HepG2 (cell line): ENCODE measurements around the gene KIRREL3. TPM values are rescaled to one million over a fixed set of nuclear protein-coding genes. Genes with fewer than 3 reads are reported as not detected.

Experiments
- ATAC-seq: fragments of 200-7000 bp; cut with Tn5 transposase; 3 replicates; pipeline ENCODE4 v1.9.1; 2020; ENCODE audit warnings: mild to moderate bottlenecking, moderate library complexity
- BruUV-seq: library from RNA; stranded (reverse); fragments of 400-500 nt; replicated peaks from 2 replicates; lab custom pipeline; 2021; lab: Mats Ljungman, UMichigan
- CTCF ChIA-PET: fragments of 300-600 bp; formaldehyde crosslinking; extraction: SDS; loops from one replicate; lab custom pipeline; 2021; ENCODE audit warnings: low total read pairs, inconsistent platforms, low intra/inter-chr PET ratio; lab: Yijun Ruan, JAX
- POLR2A ChIA-PET: fragments of 350-600 bp; sonication (Branson Sonifier 250); formaldehyde crosslinking; loops from one replicate; lab custom pipeline; 2020; ENCODE audit warnings: antibody characterized with exemption, inconsistent platforms; lab: Yijun Ruan, JAX
- DNase-seq: peaks from one replicate; pipeline ENCODE4 v3.0.0-alpha.2; 2015; ENCODE audit warnings: low spot score
- FAIRE-seq: peaks from 3 replicates; lab custom pipeline; 2011; peaks lifted over from hg19 to GRCh38; lab: Jason Lieb, UNC
- H2AFZ ChIP-seq: one replicate; pipeline ENCODE4 v1.6.1; 2011; ENCODE audit warnings: low read length, inconsistent platforms
- H3K27ac ChIP-seq: fragments of 300-600 bp; 3 replicates; pipeline ENCODE4 v1.8.0; 2011; ENCODE audit warnings: mixed run types, mild to moderate bottlenecking, mixed read lengths, low read length, inconsistent platforms; ENCODE audit not compliant: insufficient read depth; ENCODE audit errors: extremely low read length
- H3K27me3 ChIP-seq, 2 experiments: fragments of 200-600 bp in 1 of 2; 2 replicates in 1 of 2; 3 replicates in 1 of 2; pipeline versions ENCODE4 v1.6.0 to v1.8.0; 2011; ENCODE audit warnings: low read length in 2 of 2, mild to moderate bottlenecking in 2 of 2, moderate library complexity in 2 of 2, inconsistent platforms in 1 of 2; ENCODE audit not compliant: insufficient read depth in 2 of 2, control insufficient read depth in 1 of 2
- H3K36me3 ChIP-seq, 2 experiments: fragments of 200-600 bp in 1 of 2; replicated peaks in 1 of 2; 2 replicates in 1 of 2; 3 replicates in 1 of 2; pipeline versions ENCODE4 v1.5.1 to v1.8.0; 2011; ENCODE audit warnings: low read length in 2 of 2, inconsistent platforms in 1 of 2; ENCODE audit not compliant: insufficient read depth in 2 of 2, control insufficient read depth in 1 of 2
- H3K4me1 ChIP-seq: 2 replicates; pipeline ENCODE4 v1.5.1; 2012; ENCODE audit warnings: low read length, inconsistent platforms; ENCODE audit not compliant: insufficient read depth
- H3K4me2 ChIP-seq: 2 replicates; pipeline ENCODE4 v1.6.0; 2011; ENCODE audit warnings: low read depth, low read length, inconsistent platforms
- H3K4me3 ChIP-seq, 3 experiments: fragments of 200-600 bp in 1 of 3; sonication (generic), shearing (Covaris generic) in 1 of 3; replicated peaks in 1 of 3; 2 replicates each; pipeline ENCODE4 v1.5.1; 2011 to 2016; ENCODE audit warnings: low read length in 3 of 3, inconsistent platforms in 2 of 3, low read depth in 2 of 3, mild to moderate bottlenecking in 2 of 3, control low read depth in 1 of 3, mixed read lengths in 1 of 3; ENCODE audit not compliant: insufficient read depth in 1 of 3
- H3K79me2 ChIP-seq: one replicate; pipeline ENCODE4 v1.6.1; 2011; ENCODE audit warnings: low read length, inconsistent platforms; ENCODE audit not compliant: insufficient read depth
- H3K9ac ChIP-seq: 2 replicates; pipeline ENCODE4 v1.6.0; 2011; ENCODE audit warnings: mild to moderate bottlenecking, low read depth, low read length, inconsistent platforms; ENCODE audit not compliant: insufficient read depth
- H3K9me3 ChIP-seq: 2 replicates; pipeline ENCODE4 v1.5.1; 2012; ENCODE audit warnings: mild to moderate bottlenecking, low read length
- H4K20me1 ChIP-seq: 2 replicates; pipeline ENCODE4 v1.6.0; 2011; ENCODE audit warnings: inconsistent platforms, mild to moderate bottlenecking, low read length, moderate library complexity; ENCODE audit not compliant: insufficient read depth
- DNMT3B ChIP-seq: conservative IDR thresholded peaks from 2 replicates; pipeline ENCODE4 v1.6.1; 2016; ENCODE audit warnings: missing biosample characterization, control low read depth
- GATAD2A ChIP-seq: IDR thresholded peaks from 2 replicates; pipeline ENCODE4 v1.6.1; 2016
- MAFG ChIP-seq: sonication (generic); formaldehyde crosslinking; IDR thresholded peaks from 2 replicates; pipeline ENCODE4 v1.5.1; 2020; ENCODE audit warnings: mild to moderate bottlenecking, missing genetic modification reagents
- NFRKB ChIP-seq: fragments of 450-650 bp; IDR thresholded peaks from 2 replicates; pipeline ENCODE4 v1.6.1; 2017
- SMAD3 ChIP-seq: sonication (generic); formaldehyde crosslinking; IDR thresholded peaks from 2 replicates; pipeline ENCODE4 v1.4.0; 2020; ENCODE audit warnings: missing genetic modification reagents
- SNAI1 ChIP-seq: sonication (generic); formaldehyde crosslinking; IDR thresholded peaks from 2 replicates; pipeline ENCODE4 v1.5.0; 2020; ENCODE audit warnings: mild to moderate bottlenecking, missing genetic modification reagents, borderline replicate concordance
- SP2 ChIP-seq: sonication (generic); formaldehyde crosslinking; IDR thresholded peaks from 2 replicates; pipeline ENCODE4 v1.5.1; 2020; ENCODE audit warnings: mild to moderate bottlenecking, missing genetic modification reagents
- ZNF143 ChIP-seq: sonication (generic); formaldehyde crosslinking; IDR thresholded peaks from 2 replicates; pipeline ENCODE4 v1.4.0; 2020; ENCODE audit warnings: missing genetic modification reagents
- ZNF329 ChIP-seq: sonication (generic); formaldehyde crosslinking; IDR thresholded peaks from 2 replicates; pipeline ENCODE4 v1.9.0; 2021; ENCODE audit warnings: low read depth, mild to moderate bottlenecking, missing genetic modification reagents
- ZNF484 ChIP-seq: sonication (generic); formaldehyde crosslinking; IDR thresholded peaks from 2 replicates; pipeline ENCODE4 v1.5.1; 2020; ENCODE audit warnings: mild to moderate bottlenecking, low read depth, missing genetic modification reagents, borderline replicate concordance
- WGBS: methylation state at CpG from one replicate; pipeline ENCODE4 v1.1.6; 2017; ENCODE audit warnings: low lambda C conversion rate; 5-methylcytosine and 5-hydroxymethylcytosine counted together
- in situ Hi-C: cut with HindIII; loops from 2 replicates; pipeline ENCODE4 v1.10.0; 2017; ENCODE audit warnings: low pct_unique_long_range_greater_than_20kb; ENCODE audit not compliant: extremely low pct_ligation_motif_present
- intact Hi-C: fragments of 100-400 bp; cut with micrococcal nuclease; formaldehyde crosslinking; loops from one replicate; pipeline ENCODE4 v1.10.0; 2022; ENCODE audit not compliant: unreplicated experiment
- polyA plus RNA-seq, 8 experiments: library from polyadenylated mRNA; depleted of rRNA in 3 of 8; stranded (reverse) in 7 of 8; unstranded in 1 of 8; fragments of >200 nt; fragmentation: Illumina TruSeq in 4 of 8; extraction: Trizol in 4 of 8; gene quantifications; 2 replicates each; pipeline versions ENCODE4 v1.2.1 to v1.2.3, GENCODE V29; 2011 to 2016; ENCODE audit warnings: low read depth in 4 of 8, missing spikeins in 1 of 8, mixed read lengths in 1 of 8; ENCODE audit not compliant: insufficient read depth in 1 of 8
- total RNA-seq, 5 experiments: library from RNA; depleted of rRNA; stranded (reverse); fragments of >200 nt; fragmentation: Illumina TruSeq; extraction: Trizol; gene quantifications; 2 replicates each; pipeline ENCODE4 v1.2.3, GENCODE V29; 2016; ENCODE audit warnings: low read depth in 1 of 5
- TF ChIP-seq, protein P1 (sequence below): IDR thresholded peaks from 2 replicates; pipeline ENCODE4 v1.6.1; 2018; ENCODE audit warnings: missing genetic modification reagents
- TF ChIP-seq, protein P2 (sequence below): sonication (generic); formaldehyde crosslinking; IDR thresholded peaks from 2 replicates; pipeline ENCODE4 v1.4.0; 2020; ENCODE audit warnings: missing genetic modification reagents
- TF ChIP-seq, protein P3 (sequence below): sonication (generic); formaldehyde crosslinking; IDR thresholded peaks from 2 replicates; pipeline ENCODE4 v1.4.0; 2020; ENCODE audit warnings: mild to moderate bottlenecking, missing genetic modification reagents
- TF ChIP-seq, protein P4 (sequence below): sonication (generic); formaldehyde crosslinking; IDR thresholded peaks from 2 replicates; pipeline ENCODE4 v1.5.0; 2020; ENCODE audit warnings: missing genetic modification reagents
- TF ChIP-seq, protein P5 (sequence below): sonication (generic); formaldehyde crosslinking; conservative IDR thresholded peaks from 2 replicates; pipeline ENCODE4 v1.4.0; 2020; ENCODE audit warnings: missing genetic modification reagents

Gene KIRREL3
- total and polyA plus RNA-seq, 2 of the 13 experiments (the other 11 are each of a cell fraction or from before 2014, with no cell fraction given), result not detected

DNA sequence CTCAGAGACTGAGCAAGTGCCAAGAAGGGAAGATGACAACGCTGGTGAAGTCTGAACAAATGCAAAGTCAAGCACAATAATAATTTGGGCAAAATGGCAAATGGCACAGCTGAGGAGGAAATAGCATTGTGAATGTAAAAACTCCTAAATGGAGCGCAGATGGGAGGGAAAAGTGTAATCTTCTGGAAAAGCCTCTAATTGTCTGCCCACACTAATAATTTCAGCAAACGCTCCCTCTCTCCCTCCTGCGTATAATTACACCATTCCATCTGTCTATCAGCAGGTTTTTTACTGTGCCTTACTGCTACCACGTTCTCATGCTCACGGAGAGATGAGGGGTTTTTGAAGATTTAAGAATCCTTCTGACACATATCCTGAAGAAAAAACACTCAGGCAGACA is 302.6 kb downstream of the KIRREL3 start (continued):
- TF ChIP-seq, protein P1, sequence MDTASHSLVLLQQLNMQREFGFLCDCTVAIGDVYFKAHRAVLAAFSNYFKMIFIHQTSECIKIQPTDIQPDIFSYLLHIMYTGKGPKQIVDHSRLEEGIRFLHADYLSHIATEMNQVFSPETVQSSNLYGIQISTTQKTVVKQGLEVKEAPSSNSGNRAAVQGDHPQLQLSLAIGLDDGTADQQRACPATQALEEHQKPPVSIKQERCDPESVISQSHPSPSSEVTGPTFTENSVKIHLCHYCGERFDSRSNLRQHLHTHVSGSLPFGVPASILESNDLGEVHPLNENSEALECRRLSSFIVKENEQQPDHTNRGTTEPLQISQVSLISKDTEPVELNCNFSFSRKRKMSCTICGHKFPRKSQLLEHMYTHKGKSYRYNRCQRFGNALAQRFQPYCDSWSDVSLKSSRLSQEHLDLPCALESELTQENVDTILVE (CRISPR knock-in tag), result no peak

DNA sequence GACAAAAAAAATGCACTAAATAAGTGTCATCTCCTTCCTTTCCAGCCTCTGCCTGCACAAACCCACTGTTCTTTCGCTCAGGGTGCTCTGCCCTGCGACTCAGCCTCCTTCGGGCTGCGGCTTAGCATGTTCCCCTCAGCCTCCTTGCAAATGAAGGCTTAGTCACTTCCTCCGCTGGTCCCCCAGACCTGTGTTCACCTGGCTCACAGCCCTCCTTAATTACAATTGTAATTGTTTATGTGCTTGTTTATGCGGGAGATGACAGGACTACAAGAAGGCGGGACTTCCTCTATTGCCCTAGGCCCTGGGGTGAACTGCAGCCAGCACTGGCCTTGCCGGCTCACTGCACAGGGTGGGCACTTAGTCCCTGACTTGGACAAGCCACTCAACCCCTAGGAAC is 303.6 kb downstream of the KIRREL3 start:
- Histone ChIP-seq H3K27me3 (peaks cover 0 to 54% of the 10 kb centered on the region in 2 experiments; a peak in 4 of 5 replicates), H3K4me3 (no peak overlapping the region), H3K4me1 (no peaks in the 10 kb centered on the region), H3K9ac (no peak overlapping the region), H3K4me2 (no peak overlapping the region), H3K79me2 (no peaks in the 10 kb centered on the region), H2AFZ (no peak overlapping the region), H3K9me3 (peaks cover 6% of the 10 kb centered on the region; the same call in 1 of the 2 replicates), H3K36me3 (no peaks in the 10 kb centered on the region), H4K20me1 (no peaks in the 10 kb centered on the region), H3K27ac (no peak overlapping the region)
- ChIA-PET POLR2A (no interaction called here), CTCF (no interaction called here)
- in situ Hi-C loops (no loop called here), intact Hi-C loops (no loop called here)
- WGBS, result 20% methylated on average over 7 of the region's 8 CpGs
- DNase-seq (no peak), ATAC-seq (no peak), FAIRE-seq (no peak)
- BruUV-seq, result no TSS peak
- TF ChIP-seq, protein P2, sequence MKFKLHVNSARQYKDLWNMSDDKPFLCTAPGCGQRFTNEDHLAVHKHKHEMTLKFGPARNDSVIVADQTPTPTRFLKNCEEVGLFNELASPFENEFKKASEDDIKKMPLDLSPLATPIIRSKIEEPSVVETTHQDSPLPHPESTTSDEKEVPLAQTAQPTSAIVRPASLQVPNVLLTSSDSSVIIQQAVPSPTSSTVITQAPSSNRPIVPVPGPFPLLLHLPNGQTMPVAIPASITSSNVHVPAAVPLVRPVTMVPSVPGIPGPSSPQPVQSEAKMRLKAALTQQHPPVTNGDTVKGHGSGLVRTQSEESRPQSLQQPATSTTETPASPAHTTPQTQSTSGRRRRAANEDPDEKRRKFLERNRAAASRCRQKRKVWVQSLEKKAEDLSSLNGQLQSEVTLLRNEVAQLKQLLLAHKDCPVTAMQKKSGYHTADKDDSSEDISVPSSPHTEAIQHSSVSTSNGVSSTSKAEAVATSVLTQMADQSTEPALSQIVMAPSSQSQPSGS (CRISPR knock-in tag), result no peak
- TF ChIP-seq DNMT3B (CRISPR knock-in tag) (no peak), ZNF143 (CRISPR knock-in tag) (no peak), SMAD3 (CRISPR knock-in tag) (no peak), NFRKB (no peak), ZNF484 (CRISPR knock-in tag) (no peak), SNAI1 (CRISPR knock-in tag) (no peak), SP2 (no peak), MAFG (CRISPR knock-in tag) (no peak), ZNF329 (CRISPR knock-in tag) (no peak), GATAD2A (CRISPR knock-in tag) (no peak)
- TF ChIP-seq, protein P3, sequence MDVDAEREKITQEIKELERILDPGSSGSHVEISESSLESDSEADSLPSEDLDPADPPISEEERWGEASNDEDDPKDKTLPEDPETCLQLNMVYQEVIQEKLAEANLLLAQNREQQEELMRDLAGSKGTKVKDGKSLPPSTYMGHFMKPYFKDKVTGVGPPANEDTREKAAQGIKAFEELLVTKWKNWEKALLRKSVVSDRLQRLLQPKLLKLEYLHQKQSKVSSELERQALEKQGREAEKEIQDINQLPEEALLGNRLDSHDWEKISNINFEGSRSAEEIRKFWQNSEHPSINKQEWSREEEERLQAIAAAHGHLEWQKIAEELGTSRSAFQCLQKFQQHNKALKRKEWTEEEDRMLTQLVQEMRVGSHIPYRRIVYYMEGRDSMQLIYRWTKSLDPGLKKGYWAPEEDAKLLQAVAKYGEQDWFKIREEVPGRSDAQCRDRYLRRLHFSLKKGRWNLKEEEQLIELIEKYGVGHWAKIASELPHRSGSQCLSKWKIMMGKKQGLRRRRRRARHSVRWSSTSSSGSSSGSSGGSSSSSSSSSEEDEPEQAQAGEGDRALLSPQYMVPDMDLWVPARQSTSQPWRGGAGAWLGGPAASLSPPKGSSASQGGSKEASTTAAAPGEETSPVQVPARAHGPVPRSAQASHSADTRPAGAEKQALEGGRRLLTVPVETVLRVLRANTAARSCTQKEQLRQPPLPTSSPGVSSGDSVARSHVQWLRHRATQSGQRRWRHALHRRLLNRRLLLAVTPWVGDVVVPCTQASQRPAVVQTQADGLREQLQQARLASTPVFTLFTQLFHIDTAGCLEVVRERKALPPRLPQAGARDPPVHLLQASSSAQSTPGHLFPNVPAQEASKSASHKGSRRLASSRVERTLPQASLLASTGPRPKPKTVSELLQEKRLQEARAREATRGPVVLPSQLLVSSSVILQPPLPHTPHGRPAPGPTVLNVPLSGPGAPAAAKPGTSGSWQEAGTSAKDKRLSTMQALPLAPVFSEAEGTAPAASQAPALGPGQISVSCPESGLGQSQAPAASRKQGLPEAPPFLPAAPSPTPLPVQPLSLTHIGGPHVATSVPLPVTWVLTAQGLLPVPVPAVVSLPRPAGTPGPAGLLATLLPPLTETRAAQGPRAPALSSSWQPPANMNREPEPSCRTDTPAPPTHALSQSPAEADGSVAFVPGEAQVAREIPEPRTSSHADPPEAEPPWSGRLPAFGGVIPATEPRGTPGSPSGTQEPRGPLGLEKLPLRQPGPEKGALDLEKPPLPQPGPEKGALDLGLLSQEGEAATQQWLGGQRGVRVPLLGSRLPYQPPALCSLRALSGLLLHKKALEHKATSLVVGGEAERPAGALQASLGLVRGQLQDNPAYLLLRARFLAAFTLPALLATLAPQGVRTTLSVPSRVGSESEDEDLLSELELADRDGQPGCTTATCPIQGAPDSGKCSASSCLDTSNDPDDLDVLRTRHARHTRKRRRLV (CRISPR knock-in tag), result no peak
- TF ChIP-seq, protein P4, sequence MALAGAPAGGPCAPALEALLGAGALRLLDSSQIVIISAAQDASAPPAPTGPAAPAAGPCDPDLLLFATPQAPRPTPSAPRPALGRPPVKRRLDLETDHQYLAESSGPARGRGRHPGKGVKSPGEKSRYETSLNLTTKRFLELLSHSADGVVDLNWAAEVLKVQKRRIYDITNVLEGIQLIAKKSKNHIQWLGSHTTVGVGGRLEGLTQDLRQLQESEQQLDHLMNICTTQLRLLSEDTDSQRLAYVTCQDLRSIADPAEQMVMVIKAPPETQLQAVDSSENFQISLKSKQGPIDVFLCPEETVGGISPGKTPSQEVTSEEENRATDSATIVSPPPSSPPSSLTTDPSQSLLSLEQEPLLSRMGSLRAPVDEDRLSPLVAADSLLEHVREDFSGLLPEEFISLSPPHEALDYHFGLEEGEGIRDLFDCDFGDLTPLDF (CRISPR knock-in tag), result no peak
- TF ChIP-seq, protein P5, sequence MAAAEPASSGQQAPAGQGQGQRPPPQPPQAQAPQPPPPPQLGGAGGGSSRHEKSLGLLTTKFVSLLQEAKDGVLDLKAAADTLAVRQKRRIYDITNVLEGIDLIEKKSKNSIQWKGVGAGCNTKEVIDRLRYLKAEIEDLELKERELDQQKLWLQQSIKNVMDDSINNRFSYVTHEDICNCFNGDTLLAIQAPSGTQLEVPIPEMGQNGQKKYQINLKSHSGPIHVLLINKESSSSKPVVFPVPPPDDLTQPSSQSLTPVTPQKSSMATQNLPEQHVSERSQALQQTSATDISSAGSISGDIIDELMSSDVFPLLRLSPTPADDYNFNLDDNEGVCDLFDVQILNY (CRISPR knock-in tag), result no peak
